GM12801 (cell line): ENCODE measurements around the gene NDUFB5.

Experiments
- CTCF ChIP-seq: IDR thresholded peaks from one replicate; pipeline ENCODE4 v1.5.1; 2011; ENCODE audit warnings: control low read depth; ENCODE audit not compliant: insufficient read length; ENCODE audit errors: extremely low read depth

NDUFB5 gene

GRCh38 chr3:179608931-179609720, 4.5 kb downstream of the NDUFB5 start:
- no peak for TF ChIP-seq CTCF

GRCh38 chr3:179610066-179610465, 5.5 kb downstream of the NDUFB5 start:
- TF ChIP-seq CTCF = no peak

GRCh38 chr3:179613807-179614206, 9.2 kb downstream of the NDUFB5 start:
- TF ChIP-seq CTCF = no peak

DNA sequence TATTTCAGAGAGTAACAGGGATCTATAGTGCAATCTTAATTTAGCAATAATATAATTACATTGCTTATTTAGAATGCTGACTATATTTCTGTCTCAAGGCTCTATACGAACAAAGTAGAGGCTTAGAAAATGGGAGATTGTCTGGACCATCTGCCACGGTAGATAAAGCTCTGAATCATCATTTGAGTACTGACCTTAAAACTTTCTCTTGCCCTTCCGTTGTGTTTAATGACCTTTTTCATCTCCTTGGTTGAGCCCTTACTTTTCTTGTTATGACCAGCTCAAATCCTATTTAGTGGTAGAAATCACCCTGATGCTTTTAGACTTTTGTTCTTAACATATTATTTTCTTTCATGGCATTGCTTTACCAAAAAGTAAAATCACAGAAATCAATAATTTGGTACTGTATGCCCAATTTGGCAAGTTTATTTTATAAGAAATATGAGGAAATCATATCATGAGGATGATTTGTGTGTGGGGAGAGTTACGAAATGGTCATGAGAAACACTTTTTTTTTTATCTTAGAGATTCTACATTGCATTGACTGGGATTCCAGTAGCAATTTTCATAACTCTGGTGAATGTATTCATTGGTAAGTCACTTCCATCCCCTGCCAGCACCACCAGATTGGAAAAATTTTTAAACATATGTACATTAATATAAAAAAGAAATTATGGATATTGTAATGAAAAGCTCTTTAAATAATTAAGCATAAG, 11.0 kb downstream of the NDUFB5 start:
- no peak for TF ChIP-seq CTCF

- TF ChIP-seq CTCF = no peak
Measured at GRCh38 chr3:179622023-179622422, 17.4 kb downstream of the NDUFB5 start.

DNA sequence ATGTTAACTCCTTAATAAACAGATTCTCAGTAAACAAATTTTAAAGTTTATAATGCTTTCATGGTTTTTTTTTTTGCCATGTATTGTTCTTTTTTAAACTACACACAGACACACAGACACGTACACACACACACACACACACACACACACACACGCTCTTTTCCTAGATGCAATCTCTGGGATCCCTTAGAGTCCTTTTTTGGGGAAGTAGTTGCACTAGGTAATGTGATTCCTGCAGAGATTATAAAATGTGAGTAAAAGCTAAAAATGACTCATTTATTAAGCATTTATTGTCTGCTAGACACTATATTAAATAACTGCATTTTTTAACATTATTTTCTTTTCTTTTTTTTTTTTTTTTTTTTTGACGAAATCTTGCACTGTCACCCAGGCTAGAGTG, 19.9 kb downstream of the NDUFB5 start:
- TF ChIP-seq CTCF = no peak

DNA sequence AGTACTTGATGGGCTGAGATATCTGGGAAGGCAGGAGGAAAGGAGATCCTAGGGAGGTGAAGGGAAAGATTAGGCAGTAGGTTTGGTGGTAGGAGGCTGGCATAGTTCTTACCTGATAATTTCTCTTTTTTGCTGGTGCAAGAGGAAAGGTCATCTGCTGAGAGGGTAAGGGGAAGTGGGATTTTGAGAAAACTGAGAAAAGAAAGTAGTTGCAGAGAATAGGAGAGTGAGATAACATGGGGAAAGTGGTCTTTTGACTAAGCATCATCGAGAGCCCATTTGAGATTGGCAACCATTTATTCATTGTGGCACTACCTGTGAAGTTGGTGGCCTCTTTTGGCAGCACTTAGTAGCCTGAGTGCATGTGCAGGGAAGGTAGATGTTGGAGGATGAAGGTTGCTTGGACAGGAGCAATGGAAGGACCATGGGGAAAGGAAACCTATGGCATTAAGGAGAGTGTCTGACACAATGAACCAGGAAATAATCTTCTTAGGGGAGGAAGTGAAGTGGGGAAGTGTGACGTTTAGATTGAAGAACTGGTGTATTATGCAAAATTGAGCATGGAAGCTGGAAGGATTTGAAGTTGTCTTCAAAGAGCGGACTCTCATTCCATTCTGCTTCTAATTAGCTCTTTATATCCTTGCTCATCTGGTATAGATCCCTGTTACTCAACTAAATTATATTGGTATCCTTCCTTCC, 26.3 kb downstream of the NDUFB5 start:
- no peak for TF ChIP-seq CTCF
